Neural progenitor cell (in vitro differentiated cells): ENCODE measurements around the gene POTEF. TPM values are rescaled to one million over a fixed set of nuclear protein-coding genes. Genes with fewer than 3 reads are reported as not detected.
"Not testable (repeated sequence)": the region's sequence is repeated elsewhere in the genome, so short reads cannot be mapped to it uniquely, and the experiment has no call there.

Source experiments
- DNase-seq: peaks from one replicate; pipeline ENCODE4 v3.0.0-alpha.2; 2016; ENCODE audit warnings: low spot score
- H2AFZ ChIP-seq: fragments of 200-600 bp; sonication (generic); replicated peaks from 2 replicates; pipeline ENCODE4 v1.6.1; 2016; ENCODE audit warnings: antibody characterized with exemption
- H3F3A ChIP-seq: fragments of 200-600 bp; sonication (generic); 2 replicates; pipeline ENCODE4 v1.6.1; 2016; ENCODE audit warnings: antibody characterized with exemption, low read depth
- H3K27ac ChIP-seq: fragments of 200-600 bp; sonication (generic); 2 replicates; pipeline ENCODE4 v1.5.1; 2016; ENCODE audit warnings: mild to moderate bottlenecking
- H3K27me3 ChIP-seq: fragments of 200-600 bp; sonication (generic); 2 replicates; pipeline ENCODE4 v1.6.1; 2016; ENCODE audit warnings: mild to moderate bottlenecking, moderate library complexity
- H3K36me3 ChIP-seq: fragments of 200-600 bp; sonication (generic); 2 replicates; pipeline ENCODE4 v1.5.1; 2016
- H3K4me1 ChIP-seq: fragments of 200-600 bp; sonication (generic); 2 replicates; pipeline ENCODE4 v1.6.1; 2016; ENCODE audit warnings: mixed run types
- H3K4me2 ChIP-seq: fragments of 200-600 bp; sonication (generic); 2 replicates; pipeline ENCODE4 v1.6.1; 2016
- H3K4me3 ChIP-seq: fragments of 200-600 bp; sonication (generic); 2 replicates; pipeline ENCODE4 v1.5.1; 2016
- H3K79me2 ChIP-seq: fragments of 200-600 bp; sonication (generic); 2 replicates; pipeline ENCODE4 v1.6.1; 2016; ENCODE audit warnings: low read depth
- H3K9ac ChIP-seq: fragments of 200-600 bp; sonication (generic); 2 replicates; pipeline ENCODE4 v1.6.1; 2016
- H3K9me3 ChIP-seq: fragments of 200-600 bp; sonication (generic); 2 replicates; pipeline ENCODE4 v1.5.1; 2016; ENCODE audit warnings: low read depth
- H4K20me1 ChIP-seq: fragments of 200-600 bp; sonication (generic); 2 replicates; pipeline ENCODE4 v1.6.1; 2016; ENCODE audit warnings: low read depth
- H3K27ac Mint-ChIP-seq: 3 replicates; pipeline ENCODE4 v1.8.0; 2021; ENCODE audit warnings: mixed read lengths
- H3K27me3 Mint-ChIP-seq: 2 replicates; pipeline ENCODE4 v1.8.0; 2022; ENCODE audit warnings: low read depth, mild to moderate bottlenecking, inconsistent platforms, moderate library complexity, mixed read lengths; ENCODE audit not compliant: insufficient read depth
- H3K36me3 Mint-ChIP-seq: 3 replicates; pipeline ENCODE4 v1.8.0; 2021; ENCODE audit warnings: mixed read lengths
- H3K4me1 Mint-ChIP-seq: 3 replicates; pipeline ENCODE4 v1.8.0; 2021; ENCODE audit warnings: mixed read lengths
- H3K4me3 Mint-ChIP-seq: 3 replicates; pipeline ENCODE4 v1.8.0; 2021; ENCODE audit warnings: mild to moderate bottlenecking, moderate library complexity, mixed read lengths
- H3K9me3 Mint-ChIP-seq: 3 replicates; pipeline ENCODE4 v1.8.0; 2020; ENCODE audit warnings: mixed read lengths
- CTCF ChIP-seq: fragments of 200-600 bp; sonication (generic); IDR thresholded peaks from 2 replicates; pipeline ENCODE4 v1.5.1; 2017; ENCODE audit warnings: antibody characterized with exemption, mild to moderate bottlenecking
- EZH2 ChIP-seq: fragments of 200-600 bp; sonication (generic); IDR thresholded peaks from 2 replicates; pipeline ENCODE4 v1.6.1; 2017; ENCODE audit warnings: antibody characterized with exemption, mild to moderate bottlenecking, moderate library complexity
- EZH2phosphoT487 ChIP-seq: fragments of 200-600 bp; sonication (generic); IDR thresholded peaks from 2 replicates; pipeline ENCODE4 v1.6.1; 2017; ENCODE audit warnings: antibody characterized with exemption
- total RNA-seq: library from RNA; depleted of rRNA; stranded (reverse); fragments of >200 nt; gene quantifications from 2 replicates; pipeline ENCODE4 v1.2.3, GENCODE V29; 2015; ENCODE audit warnings: low replicate concordance

Gene POTEF
- total RNA-seq, 1 donor from 2014 or later: 15.1 TPM

DNA sequence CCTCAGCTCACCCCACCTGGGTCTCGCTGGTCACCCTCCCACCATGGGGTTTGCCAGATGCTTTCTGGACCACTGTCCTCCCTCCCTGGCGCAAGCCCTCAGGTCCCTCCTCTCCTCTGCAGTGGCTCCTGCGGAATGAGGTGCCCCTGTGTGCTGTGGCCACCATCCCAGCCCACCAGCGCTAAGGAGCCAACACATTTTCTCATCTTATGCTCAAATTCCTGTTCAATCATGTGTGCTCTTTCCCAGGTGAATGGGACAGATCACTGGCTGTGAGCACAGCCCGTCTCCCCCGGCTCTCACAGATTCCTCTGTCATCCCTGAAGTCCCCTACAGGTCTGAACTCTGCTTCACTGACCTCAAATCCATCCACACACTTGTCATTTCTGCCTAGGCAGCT, 31.1 kb upstream of the POTEF start:
- Histone ChIP-seq H2AFZ (no peak overlapping the region), H4K20me1 (peaks cover 19% of the 10 kb centered on the region), H3K27me3 (no peaks in the 10 kb centered on the region), H3K4me2 (no peak overlapping the region), H3K36me3 (no peaks in the 10 kb centered on the region), H3F3A (no peaks in the 10 kb centered on the region), H3K9ac (no peak overlapping the region), H3K9me3 (no peaks in the 10 kb centered on the region), H3K27ac (no peak overlapping the region), H3K4me3 (no peak overlapping the region), H3K4me1 (no peaks in the 10 kb centered on the region), H3K79me2 (no peaks in the 10 kb centered on the region)
- Mint-ChIP-seq H3K9me3 (no peaks in the 10 kb centered on the region), H3K4me3 (no peak overlapping the region), H3K4me1 (no peaks in the 10 kb centered on the region), H3K27ac (no peak overlapping the region), H3K36me3 (peaks cover 5% of the 10 kb centered on the region), H3K27me3 (peaks cover 2% of the 10 kb centered on the region)
- DNase-seq: no peak
- no peak for TF ChIP-seq EZH2
- no peak for TF ChIP-seq EZH2phosphoT487
- TF ChIP-seq CTCF: no peak

DNA sequence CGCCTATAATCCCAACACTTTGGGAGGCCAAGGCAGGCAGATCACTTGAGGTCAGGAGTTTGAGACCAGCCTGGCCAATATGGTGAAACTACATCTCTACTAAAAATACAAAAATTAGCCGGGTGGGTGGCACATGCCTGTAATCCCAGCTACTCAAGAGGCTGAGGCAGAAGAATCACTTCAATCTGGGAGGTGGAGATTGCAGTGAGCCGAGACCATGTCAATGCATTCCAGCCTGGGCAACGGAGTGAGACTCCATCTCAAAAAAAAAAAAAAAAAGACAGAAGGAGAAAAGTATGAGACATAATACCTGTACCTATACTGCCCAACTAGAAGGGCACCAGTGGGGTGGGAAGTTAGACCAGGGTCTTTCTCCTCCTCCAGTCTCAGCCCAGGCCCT, 30.4 kb upstream of the POTEF start:
- not testable (repeated sequence) for H3K36me3 ChIP-seq, H3K4me3 ChIP-seq, DNase-seq, H3K27ac Mint-ChIP-seq, H2AFZ ChIP-seq, H3K4me1 Mint-ChIP-seq, H3K27me3 ChIP-seq, H3K79me2 ChIP-seq, H3K36me3 Mint-ChIP-seq, H3K9me3 ChIP-seq, H3K9me3 Mint-ChIP-seq, H3K9ac ChIP-seq, H3K4me3 Mint-ChIP-seq, H3K4me1 ChIP-seq, H3K27ac ChIP-seq, H3F3A ChIP-seq, H3K4me2 ChIP-seq, H3K27me3 Mint-ChIP-seq
- peaks cover 22% of the 10 kb centered on the region for H4K20me1 ChIP-seq

DNA sequence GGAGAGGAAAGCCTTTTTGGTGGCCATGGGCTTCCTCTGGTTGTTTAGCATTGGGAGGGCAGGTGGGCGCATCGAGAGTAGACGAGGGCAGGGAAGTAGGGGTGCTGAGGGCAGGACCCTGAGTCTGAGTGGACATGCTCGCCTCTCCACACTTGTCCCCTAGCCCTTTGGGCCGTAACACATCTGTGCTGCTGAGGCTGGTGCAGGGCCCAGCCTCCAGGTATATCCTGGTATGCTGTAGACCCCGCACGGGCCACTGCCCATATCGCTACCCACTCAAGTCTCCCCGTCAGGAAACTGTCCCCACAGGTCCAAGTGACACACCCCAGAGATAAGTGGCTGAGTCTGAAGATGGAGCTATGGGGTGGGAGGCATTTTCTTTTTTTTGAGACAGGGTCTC, 29.6 kb upstream of the POTEF start:
- no peak overlapping the region for H3K9ac ChIP-seq
- peaks cover 22% of the 10 kb centered on the region for H4K20me1 ChIP-seq
- no peaks in the 10 kb centered on the region for H3F3A ChIP-seq
- H3K9me3 Mint-ChIP-seq: no peaks in the 10 kb centered on the region
- peaks cover 2% of the 10 kb centered on the region for H3K27me3 Mint-ChIP-seq
- no peak for TF ChIP-seq EZH2
- TF ChIP-seq CTCF: no peak
- TF ChIP-seq EZH2phosphoT487: no peak
- no peak overlapping the region for H2AFZ ChIP-seq
- H3K4me2 ChIP-seq: no peak overlapping the region
- no peaks in the 10 kb centered on the region for H3K36me3 ChIP-seq
- no peaks in the 10 kb centered on the region for H3K4me1 Mint-ChIP-seq
- no peak overlapping the region for H3K27ac ChIP-seq
- H3K4me3 Mint-ChIP-seq: no peak overlapping the region
- H3K4me1 ChIP-seq: no peaks in the 10 kb centered on the region
- DNase-seq: no peak
- no peaks in the 10 kb centered on the region for H3K9me3 ChIP-seq
- H3K36me3 Mint-ChIP-seq: peaks cover 2% of the 10 kb centered on the region
- H3K27ac Mint-ChIP-seq: no peak overlapping the region
- no peaks in the 10 kb centered on the region for H3K79me2 ChIP-seq
- no peaks in the 10 kb centered on the region for H3K27me3 ChIP-seq
- H3K4me3 ChIP-seq: no peak overlapping the region

GRCh38 chr2:130157825-130158514, 28.9 kb upstream of the POTEF start:
- not testable (repeated sequence) for H3K4me1 Mint-ChIP-seq, H3K9ac ChIP-seq, H3K4me1 ChIP-seq, H3K27me3 ChIP-seq, H3F3A ChIP-seq, H3K9me3 ChIP-seq, H3K79me2 ChIP-seq, DNase-seq, H3K4me2 ChIP-seq, H3K4me3 Mint-ChIP-seq, H3K27ac ChIP-seq, H3K27me3 Mint-ChIP-seq, H3K4me3 ChIP-seq, H3K36me3 ChIP-seq, H3K9me3 Mint-ChIP-seq, H3K27ac Mint-ChIP-seq, H2AFZ ChIP-seq, H3K36me3 Mint-ChIP-seq
- H4K20me1 ChIP-seq: peaks cover 22% of the 10 kb centered on the region

GRCh38 chr2:130157354-130157753, 28.3 kb upstream of the POTEF start:
- not testable (repeated sequence) for H2AFZ ChIP-seq, H3K27ac Mint-ChIP-seq, H3K4me2 ChIP-seq, H3K4me3 Mint-ChIP-seq, H3K4me3 ChIP-seq, H3K9me3 ChIP-seq, H3K27me3 Mint-ChIP-seq, H3K36me3 ChIP-seq, H3K27ac ChIP-seq, H3K4me1 Mint-ChIP-seq, H3K9ac ChIP-seq, H3K4me1 ChIP-seq, H3K27me3 ChIP-seq, DNase-seq, H3K9me3 Mint-ChIP-seq, H3K79me2 ChIP-seq, H3K36me3 Mint-ChIP-seq, H3F3A ChIP-seq
- H4K20me1 ChIP-seq: peaks cover 22% of the 10 kb centered on the region
